ENCODE results near the gene INTS4.
"Not testable (repeated sequence)": the region's sequence is repeated elsewhere in the genome, so short reads cannot be mapped to it uniquely, and the experiment has no call there.

Gene INTS4, protein sequence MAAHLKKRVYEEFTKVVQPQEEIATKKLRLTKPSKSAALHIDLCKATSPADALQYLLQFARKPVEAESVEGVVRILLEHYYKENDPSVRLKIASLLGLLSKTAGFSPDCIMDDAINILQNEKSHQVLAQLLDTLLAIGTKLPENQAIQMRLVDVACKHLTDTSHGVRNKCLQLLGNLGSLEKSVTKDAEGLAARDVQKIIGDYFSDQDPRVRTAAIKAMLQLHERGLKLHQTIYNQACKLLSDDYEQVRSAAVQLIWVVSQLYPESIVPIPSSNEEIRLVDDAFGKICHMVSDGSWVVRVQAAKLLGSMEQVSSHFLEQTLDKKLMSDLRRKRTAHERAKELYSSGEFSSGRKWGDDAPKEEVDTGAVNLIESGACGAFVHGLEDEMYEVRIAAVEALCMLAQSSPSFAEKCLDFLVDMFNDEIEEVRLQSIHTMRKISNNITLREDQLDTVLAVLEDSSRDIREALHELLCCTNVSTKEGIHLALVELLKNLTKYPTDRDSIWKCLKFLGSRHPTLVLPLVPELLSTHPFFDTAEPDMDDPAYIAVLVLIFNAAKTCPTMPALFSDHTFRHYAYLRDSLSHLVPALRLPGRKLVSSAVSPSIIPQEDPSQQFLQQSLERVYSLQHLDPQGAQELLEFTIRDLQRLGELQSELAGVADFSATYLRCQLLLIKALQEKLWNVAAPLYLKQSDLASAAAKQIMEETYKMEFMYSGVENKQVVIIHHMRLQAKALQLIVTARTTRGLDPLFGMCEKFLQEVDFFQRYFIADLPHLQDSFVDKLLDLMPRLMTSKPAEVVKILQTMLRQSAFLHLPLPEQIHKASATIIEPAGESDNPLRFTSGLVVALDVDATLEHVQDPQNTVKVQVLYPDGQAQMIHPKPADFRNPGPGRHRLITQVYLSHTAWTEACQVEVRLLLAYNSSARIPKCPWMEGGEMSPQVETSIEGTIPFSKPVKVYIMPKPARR

DNA sequence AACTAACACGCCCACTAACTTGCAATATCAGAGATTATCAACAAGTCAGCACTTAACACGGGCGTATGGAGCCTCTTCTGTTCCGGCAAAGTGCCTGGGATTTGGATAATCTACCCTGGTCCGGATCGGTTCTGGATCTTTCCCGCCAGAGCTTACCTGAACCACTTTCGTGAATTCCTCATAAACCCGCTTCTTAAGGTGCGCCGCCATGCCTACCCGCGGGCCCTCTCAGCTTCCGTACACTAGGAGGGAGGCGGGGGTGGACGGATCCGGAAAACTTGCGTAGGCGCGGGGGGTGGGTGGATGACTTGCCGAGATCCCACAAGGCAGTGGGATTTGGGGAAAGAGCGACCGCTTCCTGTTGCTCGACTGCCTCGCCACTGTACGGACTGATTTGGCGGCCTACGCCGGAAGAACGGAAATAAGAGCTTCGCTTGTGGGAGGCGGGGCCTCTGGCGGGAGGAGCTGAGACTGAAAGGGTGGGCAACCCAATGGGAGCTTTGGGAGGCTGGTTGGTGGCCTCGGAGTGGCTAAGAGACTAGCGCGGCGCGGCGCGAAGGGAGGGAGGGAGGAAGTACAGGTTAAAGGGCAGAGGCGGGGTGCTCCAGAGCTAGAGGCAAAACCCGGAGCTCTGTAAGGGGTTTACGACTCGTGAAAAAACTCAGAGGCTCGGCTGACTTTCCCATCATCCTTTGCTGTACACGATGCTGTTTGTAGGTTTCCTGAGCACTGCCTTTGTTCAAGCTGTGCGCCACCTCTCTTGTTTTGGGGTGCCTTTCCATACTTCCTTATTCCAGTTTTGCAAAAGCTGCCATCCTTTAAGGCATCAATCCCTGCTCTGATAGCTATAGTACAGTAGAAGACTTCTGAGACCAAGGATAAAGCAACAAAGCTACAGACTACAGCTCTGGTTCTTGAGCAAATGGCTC, at the start of gene INTS4:
INTS4 (minus strand) TSS at position 235 of the 929 bp plus-strand sequence; CDS start at position 210, 25 bp downstream.
- H3K4me2 ChIP-seq (ENCODE audit: low read length): peak within 1 kb of the TSS; percentile 84
- H3K9ac ChIP-seq (ENCODE audit: low read length): peak within 1 kb of the TSS; percentile 81
- no peaks in the 10 kb centered on the region for H3K27me3 ChIP-seq (ENCODE audit: insufficient read depth, low read length)
- peak within 1 kb of the TSS; percentile 77 for H2AFZ ChIP-seq (ENCODE audit: low read length)
- H3K36me3 ChIP-seq (ENCODE audit: insufficient read depth, low read length): peaks cover 12% of the 10 kb centered on the region; the same call in 1 of the 2 replicates
- H3K79me2 ChIP-seq (ENCODE audit: insufficient read depth, low read length): peaks cover 7% of the 10 kb centered on the region
- H4K20me1 ChIP-seq (ENCODE audit: insufficient read depth, low read length): no peaks in the 10 kb centered on the region
- peaks cover 28% of the 10 kb centered on the region for H3K4me1 ChIP-seq (ENCODE audit: insufficient read depth, low read length, severe bottlenecking)
- no peaks in the 10 kb centered on the region for H3K9me3 ChIP-seq (ENCODE audit: low read length)
- no peaks in the 10 kb centered on the region for H3F3A ChIP-seq (ENCODE audit: insufficient read depth, low read length)
- peak within 1 kb of the TSS; percentile 66 for H3K27ac ChIP-seq (ENCODE audit: low read depth, low read length, poor library complexity, severe bottlenecking)
- no peaks in the 10 kb centered on the region for H3K9me2 ChIP-seq (ENCODE audit: low read depth, low read length)
- TF ChIP-seq EZH2 (IDR thresholded peaks at IDR 0.05; ENCODE audit: borderline replicate concordance, low read length): no peak
- TF ChIP-seq, protein P1, sequence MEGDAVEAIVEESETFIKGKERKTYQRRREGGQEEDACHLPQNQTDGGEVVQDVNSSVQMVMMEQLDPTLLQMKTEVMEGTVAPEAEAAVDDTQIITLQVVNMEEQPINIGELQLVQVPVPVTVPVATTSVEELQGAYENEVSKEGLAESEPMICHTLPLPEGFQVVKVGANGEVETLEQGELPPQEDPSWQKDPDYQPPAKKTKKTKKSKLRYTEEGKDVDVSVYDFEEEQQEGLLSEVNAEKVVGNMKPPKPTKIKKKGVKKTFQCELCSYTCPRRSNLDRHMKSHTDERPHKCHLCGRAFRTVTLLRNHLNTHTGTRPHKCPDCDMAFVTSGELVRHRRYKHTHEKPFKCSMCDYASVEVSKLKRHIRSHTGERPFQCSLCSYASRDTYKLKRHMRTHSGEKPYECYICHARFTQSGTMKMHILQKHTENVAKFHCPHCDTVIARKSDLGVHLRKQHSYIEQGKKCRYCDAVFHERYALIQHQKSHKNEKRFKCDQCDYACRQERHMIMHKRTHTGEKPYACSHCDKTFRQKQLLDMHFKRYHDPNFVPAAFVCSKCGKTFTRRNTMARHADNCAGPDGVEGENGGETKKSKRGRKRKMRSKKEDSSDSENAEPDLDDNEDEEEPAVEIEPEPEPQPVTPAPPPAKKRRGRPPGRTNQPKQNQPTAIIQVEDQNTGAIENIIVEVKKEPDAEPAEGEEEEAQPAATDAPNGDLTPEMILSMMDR (IDR thresholded peaks at IDR 0.05; ENCODE audit: low read length): peak; percentile 8; the same call in 1 of the 2 replicates
- H3K4me3 ChIP-seq (ENCODE audit: low read depth, low read length, poor library complexity, severe bottlenecking): peak within 1 kb of the TSS; percentile 79

DNA sequence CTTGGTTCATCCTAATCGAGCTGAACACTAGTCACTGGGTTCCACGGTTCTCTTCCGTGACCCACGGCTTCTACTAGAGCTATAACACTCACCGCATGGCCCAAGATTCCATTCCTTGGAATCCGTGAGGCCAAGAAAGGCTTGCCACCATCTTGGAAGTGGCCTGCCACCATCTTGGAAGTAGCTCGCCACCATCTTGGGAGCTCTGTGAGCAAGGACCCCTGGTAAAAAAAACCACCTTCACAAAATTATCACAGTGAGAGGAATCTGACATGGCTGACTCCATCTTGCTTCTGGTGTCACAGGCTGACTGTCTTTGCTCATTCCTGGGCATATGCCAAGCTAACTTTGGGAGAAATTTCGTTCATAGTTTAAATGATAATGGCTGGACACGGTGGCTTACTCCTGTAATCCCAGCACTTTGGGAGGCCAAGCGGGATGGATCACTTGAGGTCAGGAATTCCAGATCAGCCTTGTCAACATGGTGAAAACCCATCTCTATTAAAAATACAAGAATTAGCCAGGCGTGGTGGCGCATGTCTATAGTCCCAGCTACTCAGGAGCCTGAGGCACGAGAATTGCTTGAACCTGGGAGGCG, 47.5 kb upstream of the INTS4 start:
- Histone ChIP-seq H2AFZ (ENCODE audit: low read length) (no peak overlapping the region), H3K36me3 (ENCODE audit: insufficient read depth, low read length) (no peaks in the 10 kb centered on the region)

DNA sequence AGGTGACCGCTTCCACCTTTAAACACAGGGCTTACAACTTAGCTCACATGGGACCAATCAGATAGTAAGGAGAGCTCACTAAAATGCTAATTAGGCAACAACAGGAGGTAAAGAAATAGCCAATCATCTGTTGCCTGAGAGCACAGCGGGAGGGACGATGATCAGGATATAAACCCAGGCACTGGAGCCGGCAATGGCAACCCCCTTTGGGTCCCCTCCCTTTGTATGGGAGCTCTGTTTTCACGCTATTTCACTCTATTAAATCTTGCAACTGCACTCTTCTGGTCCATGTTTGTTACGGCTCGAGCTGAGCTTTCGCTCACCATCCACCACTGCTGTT, 46.9 kb upstream of the INTS4 start:
- not testable (repeated sequence) for H2AFZ ChIP-seq (ENCODE audit: low read length); H3K4me2 ChIP-seq (ENCODE audit: low read length)

More for the DNA sequence above, 47.5 kb upstream of the INTS4 start:
- no peak overlapping the region for H3K4me3 ChIP-seq (ENCODE audit: low read depth, low read length, poor library complexity, severe bottlenecking)
- no peaks in the 10 kb centered on the region for H3K27me3 ChIP-seq (ENCODE audit: insufficient read depth, low read length)
- no peaks in the 10 kb centered on the region for H4K20me1 ChIP-seq (ENCODE audit: insufficient read depth, low read length)
- no peak overlapping the region for H3K9ac ChIP-seq (ENCODE audit: low read length)
- peaks cover 24% of the 10 kb centered on the region for H3K4me1 ChIP-seq (ENCODE audit: insufficient read depth, low read length, severe bottlenecking)
- no peak overlapping the region for H3K4me2 ChIP-seq (ENCODE audit: low read length)
- H3F3A ChIP-seq (ENCODE audit: insufficient read depth, low read length): no peaks in the 10 kb centered on the region
- H3K9me2 ChIP-seq (ENCODE audit: low read depth, low read length): no peaks in the 10 kb centered on the region
- H3K79me2 ChIP-seq (ENCODE audit: insufficient read depth, low read length): no peaks in the 10 kb centered on the region
- no peak overlapping the region for H3K27ac ChIP-seq (ENCODE audit: low read depth, low read length, poor library complexity, severe bottlenecking)
- TF ChIP-seq, protein P1 (IDR thresholded peaks at IDR 0.05; ENCODE audit: low read length): no peak
- TF ChIP-seq EZH2 (IDR thresholded peaks at IDR 0.05; ENCODE audit: borderline replicate concordance, low read length): no peak
- H3K9me3 ChIP-seq (ENCODE audit: low read length): no peaks in the 10 kb centered on the region

More for the DNA sequence above, 46.9 kb upstream of the INTS4 start:
- not testable (repeated sequence) for H4K20me1 ChIP-seq (ENCODE audit: insufficient read depth, low read length); H3K9me2 ChIP-seq (ENCODE audit: low read depth, low read length); H3K4me3 ChIP-seq (ENCODE audit: low read depth, low read length, poor library complexity, severe bottlenecking); H3K27me3 ChIP-seq (ENCODE audit: insufficient read depth, low read length); H3K9me3 ChIP-seq (ENCODE audit: low read length); H3K79me2 ChIP-seq (ENCODE audit: insufficient read depth, low read length); H3F3A ChIP-seq (ENCODE audit: insufficient read depth, low read length); H3K36me3 ChIP-seq (ENCODE audit: insufficient read depth, low read length); H3K27ac ChIP-seq (ENCODE audit: low read depth, low read length, poor library complexity, severe bottlenecking); H3K9ac ChIP-seq (ENCODE audit: low read length)
- H3K4me1 ChIP-seq (ENCODE audit: insufficient read depth, low read length, severe bottlenecking): peaks cover 24% of the 10 kb centered on the region
